GM11168 (cell line): Measurements from ENCODE around the gene OR10H5.
"Not testable (repeated sequence)": the region's sequence is repeated elsewhere in the genome, so short reads cannot be mapped to it uniquely, and the experiment has no call there.

Source experiments
- in situ Hi-C: fragments of 300-500 bp; cut with MboI; formaldehyde crosslinking; loops from one replicate; pipeline ENCODE4 v1.12.0; 2022; ENCODE audit warnings: low sequenced_read_pairs; ENCODE audit not compliant: unreplicated experiment

OR10H5 gene

GRCh38 chr19:15841875-15842569 lies 54.6 kb downstream of the OR10H5 start:
- in situ Hi-C loops: no loop called here

DNA sequence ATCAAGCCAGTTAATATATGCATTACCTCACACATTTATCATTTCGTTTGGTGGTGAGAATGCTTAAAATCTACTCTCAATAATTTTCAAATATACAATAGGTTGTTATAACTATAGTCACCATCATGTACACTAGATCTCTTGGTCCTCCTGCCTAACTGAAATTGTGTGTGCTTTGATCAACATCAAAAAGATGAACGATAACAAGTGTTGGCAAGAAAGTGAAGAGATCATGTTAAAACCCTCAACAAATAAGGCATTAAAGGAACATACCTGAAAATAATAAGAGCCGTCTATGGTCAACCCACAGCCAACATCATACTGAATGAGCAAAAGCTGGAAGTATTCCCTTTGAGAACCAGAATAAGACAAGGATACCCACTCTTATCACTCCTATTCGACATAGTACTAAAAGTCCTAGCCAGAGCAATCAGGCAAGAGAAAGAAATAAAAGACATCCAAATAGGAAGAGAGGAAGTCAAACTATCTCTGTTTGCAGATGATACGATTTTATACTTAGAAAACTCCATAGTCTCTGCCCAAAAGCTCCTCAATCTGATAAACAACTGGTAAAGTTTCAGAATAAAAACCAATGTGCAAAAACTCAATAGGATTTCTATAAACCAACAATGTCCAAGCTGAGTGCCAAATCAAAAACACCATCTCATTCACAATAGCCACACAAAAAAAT lies 55.9 kb downstream of the OR10H5 start:
- in situ Hi-C loops: no loop called here

DNA sequence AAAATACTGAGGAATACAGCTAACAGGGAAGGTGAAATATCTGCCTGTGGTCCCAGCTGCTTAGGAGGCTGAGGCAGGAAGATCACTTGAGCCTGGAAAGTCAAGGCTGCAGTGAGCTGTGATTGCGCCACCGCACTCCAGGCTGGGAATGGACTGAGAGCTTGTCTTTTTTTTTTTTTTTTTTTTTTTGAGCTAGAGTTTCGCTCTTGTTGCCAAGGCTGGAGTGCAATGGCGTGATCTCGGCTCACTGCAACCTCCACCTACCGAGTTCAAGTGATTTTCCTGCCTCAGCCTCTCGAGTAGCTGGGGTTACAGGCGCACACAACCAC lies 56.4 kb downstream of the OR10H5 start:
- in situ Hi-C loops: not testable (repeated sequence)

DNA sequence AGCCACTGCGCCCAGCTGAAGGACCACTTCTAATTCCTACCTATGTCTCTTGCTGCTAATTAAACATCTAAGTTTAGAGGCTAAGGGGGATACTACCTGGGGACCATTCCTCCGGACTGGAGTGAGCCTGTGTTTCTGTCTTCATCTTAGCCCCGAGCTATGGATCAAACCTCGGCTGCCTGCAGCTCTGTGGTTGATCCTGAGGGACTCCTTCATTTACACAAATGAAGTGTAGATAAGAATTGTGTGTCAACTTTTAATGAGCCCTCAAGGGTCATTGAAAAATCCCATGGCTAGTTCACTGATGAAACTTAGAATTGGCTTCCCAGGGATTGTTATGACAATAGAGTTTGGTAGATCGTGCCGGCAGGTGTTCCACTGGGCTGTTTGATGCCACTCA lies 59.5 kb downstream of the OR10H5 start:
- in situ Hi-C loops: no loop called here

DNA sequence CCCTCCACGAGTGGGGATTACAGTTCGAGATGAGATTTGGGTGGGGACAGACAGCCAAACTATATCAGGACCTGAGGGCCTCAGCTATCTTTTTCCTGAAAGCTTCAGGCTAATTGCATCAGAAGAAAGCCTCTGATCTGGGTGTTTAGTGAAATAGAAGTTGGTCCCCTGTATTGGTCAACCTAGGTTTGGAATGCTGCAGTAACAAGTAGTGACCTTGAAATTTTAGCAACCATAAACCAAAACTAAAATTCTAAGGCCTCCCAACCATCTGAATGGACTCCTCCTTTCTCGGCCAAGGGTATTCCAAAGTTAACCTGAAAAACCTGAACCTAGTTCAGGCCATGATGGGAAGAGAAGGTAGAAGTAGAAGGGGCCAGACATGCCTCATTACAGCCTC lies 62.9 kb downstream of the OR10H5 start:
- in situ Hi-C loops: no loop called here
